Lower leg skin (tissue), 4 donors: ENCODE results near the gene CEACAM21. TPM values are rescaled to one million over a fixed set of nuclear protein-coding genes. Genes with fewer than 3 reads are reported as not detected.

Experiments used
- DNase-seq, 2 donors: peaks; one replicate each; pipeline ENCODE4 v3.0.0-alpha.2; 2019; ENCODE audit warnings: low spot score in 2 of 2
- H3K4me3 ChIP-seq: fragments of 200-600 bp; sonication (generic); 2 replicates; pipeline ENCODE4 v1.5.1; 2017; ENCODE audit warnings: mild to moderate bottlenecking, low read depth; ENCODE audit not compliant: poor library complexity, severe bottlenecking
- POLR2A ChIP-seq, 2 donors: fragments of 450-650 bp; IDR thresholded peaks; one replicate each; pipeline ENCODE4 v1.6.1; 2016 to 2017; ENCODE audit warnings: antibody characterized with exemption in 2 of 2, mild to moderate bottlenecking in 1 of 2, moderate library complexity in 1 of 2
- WGBS, 2 donors: methylation state at CpG; one replicate each; pipeline ENCODE4 v1.1.5; 2018; 5-methylcytosine and 5-hydroxymethylcytosine counted together
- intact Hi-C: fragments of 100-400 bp; cut with DNase I; formaldehyde crosslinking; loops from one replicate; pipeline ENCODE4 v1.15.0; 2023; ENCODE audit warnings: low total_unique reads
- total RNA-seq, 4 donors: library from RNA; depleted of rRNA; stranded (reverse); fragments of >200 nt; gene quantifications; one replicate each; pipeline ENCODE4 v1.1.0, GENCODE V29; 2016
- TF ChIP-seq, protein P1 (sequence below), 3 donors: fragments of 450-650 bp; IDR thresholded peaks; one replicate each; pipeline ENCODE4 v1.5.1; 2016; ENCODE audit warnings: antibody characterized with exemption in 3 of 3, mild to moderate bottlenecking in 3 of 3, moderate library complexity in 2 of 3

CEACAM21 gene
- total RNA-seq, 4 donors from 2014 or later: 0.75 TPM; not detected in 3

DNA sequence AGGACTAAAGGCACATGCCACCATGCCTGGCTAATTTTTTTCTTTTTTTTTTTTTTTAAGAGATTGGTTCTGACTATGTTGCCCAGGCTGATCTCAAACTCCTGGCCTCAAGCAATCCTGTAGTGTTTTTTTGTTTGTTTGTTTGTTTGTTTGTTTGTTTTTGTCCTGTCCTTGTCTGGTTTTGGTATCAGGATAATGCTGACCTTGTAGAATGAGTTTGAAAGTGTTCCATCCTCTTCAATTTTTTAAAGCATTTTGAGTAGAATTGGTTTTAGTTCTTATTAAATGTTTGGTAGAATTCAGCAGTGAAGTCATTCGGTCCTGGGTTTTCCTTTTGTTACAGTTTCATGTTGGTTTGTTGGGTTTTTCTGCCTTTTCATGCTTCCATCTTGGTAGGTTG is 31.7 kb downstream of the CEACAM21 start:
- no peak overlapping the region for H3K4me3 ChIP-seq
- TF ChIP-seq POLR2A (IDR thresholded peaks at IDR 0.05): no peak
- TF ChIP-seq, protein P1, sequence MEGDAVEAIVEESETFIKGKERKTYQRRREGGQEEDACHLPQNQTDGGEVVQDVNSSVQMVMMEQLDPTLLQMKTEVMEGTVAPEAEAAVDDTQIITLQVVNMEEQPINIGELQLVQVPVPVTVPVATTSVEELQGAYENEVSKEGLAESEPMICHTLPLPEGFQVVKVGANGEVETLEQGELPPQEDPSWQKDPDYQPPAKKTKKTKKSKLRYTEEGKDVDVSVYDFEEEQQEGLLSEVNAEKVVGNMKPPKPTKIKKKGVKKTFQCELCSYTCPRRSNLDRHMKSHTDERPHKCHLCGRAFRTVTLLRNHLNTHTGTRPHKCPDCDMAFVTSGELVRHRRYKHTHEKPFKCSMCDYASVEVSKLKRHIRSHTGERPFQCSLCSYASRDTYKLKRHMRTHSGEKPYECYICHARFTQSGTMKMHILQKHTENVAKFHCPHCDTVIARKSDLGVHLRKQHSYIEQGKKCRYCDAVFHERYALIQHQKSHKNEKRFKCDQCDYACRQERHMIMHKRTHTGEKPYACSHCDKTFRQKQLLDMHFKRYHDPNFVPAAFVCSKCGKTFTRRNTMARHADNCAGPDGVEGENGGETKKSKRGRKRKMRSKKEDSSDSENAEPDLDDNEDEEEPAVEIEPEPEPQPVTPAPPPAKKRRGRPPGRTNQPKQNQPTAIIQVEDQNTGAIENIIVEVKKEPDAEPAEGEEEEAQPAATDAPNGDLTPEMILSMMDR (IDR thresholded peaks at IDR 0.05): no peak
- 79% methylated on average over 1 of the region's 1 CpG for WGBS, 2 donors
- intact Hi-C loops: no loop called here
- no peak for DNase-seq

DNA sequence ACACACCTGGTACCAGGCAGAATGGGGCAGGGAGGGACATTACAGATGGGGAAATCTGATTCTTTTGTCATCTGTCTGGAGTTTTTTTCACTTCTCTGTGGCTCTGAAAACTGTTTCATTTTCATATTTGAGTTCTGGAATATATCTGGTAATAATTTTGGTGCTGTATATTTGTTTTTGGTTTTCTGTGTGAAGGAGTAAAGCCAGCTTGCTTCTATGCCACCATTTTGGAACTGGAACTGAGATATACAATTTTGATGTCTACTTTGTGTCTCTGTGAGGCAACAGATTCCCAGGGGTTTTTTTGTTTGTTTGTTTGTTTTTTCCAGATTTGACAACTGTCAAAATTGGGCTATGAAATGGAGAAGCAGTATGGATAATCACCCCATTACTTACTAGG is 34.8 kb downstream of the CEACAM21 start:
- DNase-seq: no peak
- intact Hi-C loops: no loop called here
- H3K4me3 ChIP-seq: no peak overlapping the region
- TF ChIP-seq, protein P1 (IDR thresholded peaks at IDR 0.05): no peak
- no peak for TF ChIP-seq POLR2A (IDR thresholded peaks at IDR 0.05)

DNA sequence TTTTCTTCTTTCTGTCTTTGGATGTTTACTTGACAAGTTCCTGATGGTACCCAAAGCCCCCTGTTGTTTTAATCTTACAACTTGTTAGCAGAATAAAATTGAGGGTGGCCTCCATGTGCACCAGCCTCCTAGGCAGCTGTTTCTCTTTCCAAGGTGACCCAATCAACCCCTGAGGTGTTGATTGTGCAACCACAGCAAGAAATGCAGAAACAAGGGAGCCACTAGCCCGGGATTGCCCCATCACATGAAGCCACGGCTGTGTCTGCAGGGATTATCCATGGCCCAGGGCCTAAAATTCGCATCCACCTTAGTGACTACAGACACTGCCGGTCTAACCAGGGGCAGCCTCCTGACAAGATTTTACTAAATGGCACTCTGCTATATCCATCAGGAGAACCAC is 36.5 kb downstream of the CEACAM21 start:
- DNase-seq: no peak
- WGBS, 2 donors: 63 to 71% methylated on average over 4 of the region's 4 CpGs
- intact Hi-C loops: no loop called here
- no peak overlapping the region for H3K4me3 ChIP-seq
- TF ChIP-seq, protein P1 (IDR thresholded peaks at IDR 0.05): no peak
- TF ChIP-seq POLR2A (IDR thresholded peaks at IDR 0.05): no peak

DNA sequence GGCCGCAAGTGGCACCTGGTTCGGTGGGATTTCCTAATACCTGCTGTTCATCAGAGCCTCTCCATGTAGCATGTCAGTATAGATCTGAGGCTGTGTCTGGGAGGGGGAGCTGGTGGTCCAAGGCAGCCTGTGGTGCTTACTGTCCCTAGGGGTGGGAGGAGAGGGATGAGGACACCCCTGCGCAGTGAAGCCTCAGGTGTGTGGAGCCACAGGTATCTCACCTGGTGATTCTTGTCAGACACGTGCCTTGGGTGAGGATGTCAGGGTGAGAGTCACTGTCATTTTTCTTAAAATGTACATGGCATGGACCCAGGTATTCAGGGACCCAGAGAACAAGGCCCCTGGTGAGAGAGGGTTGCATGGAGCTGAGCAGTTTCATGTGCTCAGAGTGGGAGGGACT is 39.2 kb downstream of the CEACAM21 start:
- intact Hi-C loops: no loop called here
- 58 to 85% methylated on average over 4 of the region's 4 CpGs for WGBS, 2 donors
- no peak overlapping the region for H3K4me3 ChIP-seq
- no peak for TF ChIP-seq POLR2A (IDR thresholded peaks at IDR 0.05)
- TF ChIP-seq, protein P1 (IDR thresholded peaks at IDR 0.05): no peak
- DNase-seq: no peak

DNA sequence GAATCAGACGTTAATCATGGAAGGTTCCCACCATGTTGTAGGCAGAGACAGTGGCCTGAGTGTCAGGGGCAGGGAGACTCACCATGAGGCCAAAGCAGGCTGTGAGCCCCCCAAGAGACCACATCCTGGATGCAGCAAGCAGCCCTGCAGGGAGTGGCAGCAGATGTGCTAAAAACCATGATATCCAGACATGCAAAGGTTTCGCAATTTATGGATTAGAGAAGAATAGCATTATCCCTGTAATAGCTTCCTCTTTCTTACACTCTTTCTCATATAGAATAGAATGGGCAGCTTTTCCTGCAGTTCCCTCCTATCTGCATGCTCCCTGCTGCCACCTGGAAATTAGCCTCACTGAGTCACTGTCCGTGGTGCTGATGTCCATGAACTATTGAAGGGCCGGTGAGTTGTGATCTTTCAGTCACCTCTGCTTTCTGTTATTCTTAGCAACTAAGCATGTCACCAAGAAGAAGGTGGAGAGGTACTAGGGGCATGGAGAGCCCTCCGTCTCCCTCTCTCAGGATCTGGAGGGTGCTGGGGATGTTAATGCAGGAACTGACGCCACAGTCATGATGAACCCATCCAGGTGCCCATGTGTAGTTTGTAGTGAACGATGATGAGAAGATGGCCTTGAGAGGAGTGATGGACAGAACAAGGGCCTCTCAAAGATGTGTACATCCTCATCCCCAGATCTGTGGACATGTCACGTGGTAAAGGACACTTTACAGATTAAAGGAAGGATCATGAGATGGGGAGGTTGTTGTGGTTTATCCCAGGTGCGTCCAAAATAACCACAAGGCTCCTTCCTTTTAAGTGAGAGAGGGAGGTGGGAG is 41.0 kb downstream of the CEACAM21 start:
- intact Hi-C loops: no loop called here
- no peak overlapping the region for H3K4me3 ChIP-seq
- 42 to 45% methylated on average over 9 of the region's 9 CpGs for WGBS, 2 donors
- no peak for DNase-seq
- TF ChIP-seq, protein P1 (IDR thresholded peaks at IDR 0.05): no peak
- no peak for TF ChIP-seq POLR2A (IDR thresholded peaks at IDR 0.05)
